Measurements from ENCODE around the gene TSPAN1. TPM values are rescaled to one million over a fixed set of nuclear protein-coding genes. Genes with fewer than 3 reads are reported as not detected.
"Not testable (repeated sequence)": the region's sequence is repeated elsewhere in the genome, so short reads cannot be mapped to it uniquely, and the experiment has no call there.

Gene TSPAN1
- total RNA-seq, 1 experiment from 2014 or later = not detected

- not testable (repeated sequence) for DNase-seq; H3K27ac ChIP-seq (ENCODE audit: low read length); H3K27me3 ChIP-seq (ENCODE audit: low read length); H2AFZ ChIP-seq (ENCODE audit: low read length); H3K4me3 ChIP-seq (ENCODE audit: low read length); H3K36me3 ChIP-seq (ENCODE audit: insufficient read depth, low read length); H3K9ac ChIP-seq (ENCODE audit: low read length); H3K9me2 ChIP-seq (replicated peaks; ENCODE audit: insufficient read depth, low read length); H4K20me1 ChIP-seq (ENCODE audit: insufficient read depth, low read depth, low read length); H3K9me3 ChIP-seq (ENCODE audit: low read length); H3K4me1 ChIP-seq (ENCODE audit: low read length); H3K4me2 ChIP-seq (ENCODE audit: low read depth, low read length, poor library complexity, severe bottlenecking); H3K79me2 ChIP-seq (ENCODE audit: low read length)
Measured at GRCh38 chr1:46223055-46223454, 48.2 kb downstream of the TSPAN1 start.

GRCh38 chr1:46223472-46223943, 48.6 kb downstream of the TSPAN1 start:
- Histone ChIP-seq H2AFZ (ENCODE audit: low read length) (0 out of 2 replicates have a peak overlapping the region, but pooled peaks have one; percentile 82), H3K9me3 (ENCODE audit: low read length) (no peaks in the 10 kb centered on the region), H3K79me2 (ENCODE audit: low read length) (no peaks in the 10 kb centered on the region), H3K9me2 (replicated peaks; ENCODE audit: insufficient read depth, low read length) (no peaks in the 10 kb centered on the region), H3K4me2 (ENCODE audit: low read depth, low read length, poor library complexity, severe bottlenecking) (no peak overlapping the region), H4K20me1 (ENCODE audit: insufficient read depth, low read depth, low read length) (no peaks in the 10 kb centered on the region), H3K27ac (ENCODE audit: low read length) (no peak overlapping the region), H3K27me3 (ENCODE audit: low read length) (no peaks in the 10 kb centered on the region), H3K4me1 (ENCODE audit: low read length) (peaks cover 3% of the 10 kb centered on the region; the same call in 1 of the 2 replicates), H3K4me3 (ENCODE audit: low read length) (no peak overlapping the region), H3K9ac (ENCODE audit: low read length) (0 out of 2 replicates have a peak overlapping the region, but pooled peaks have one; percentile 23), H3K36me3 (ENCODE audit: insufficient read depth, low read length) (no peaks in the 10 kb centered on the region)
- DNase-seq = peak; percentile 93

GRCh38 chr1:46224966-46225365, 50.1 kb downstream of the TSPAN1 start:
- H2AFZ ChIP-seq (ENCODE audit: low read length) = no peak overlapping the region
- H3K4me2 ChIP-seq (ENCODE audit: low read depth, low read length, poor library complexity, severe bottlenecking) = no peak overlapping the region
- no peaks in the 10 kb centered on the region for H3K27me3 ChIP-seq (ENCODE audit: low read length)
- no peaks in the 10 kb centered on the region for H3K79me2 ChIP-seq (ENCODE audit: low read length)
- no peaks in the 10 kb centered on the region for H4K20me1 ChIP-seq (ENCODE audit: insufficient read depth, low read depth, low read length)
- H3K4me3 ChIP-seq (ENCODE audit: low read length) = no peak overlapping the region
- H3K36me3 ChIP-seq (ENCODE audit: insufficient read depth, low read length) = no peaks in the 10 kb centered on the region
- H3K27ac ChIP-seq (ENCODE audit: low read length) = no peak overlapping the region
- no peaks in the 10 kb centered on the region for H3K9me2 ChIP-seq (replicated peaks; ENCODE audit: insufficient read depth, low read length)
- H3K9me3 ChIP-seq (ENCODE audit: low read length) = no peaks in the 10 kb centered on the region
- no peak overlapping the region for H3K9ac ChIP-seq (ENCODE audit: low read length)
- peaks cover 3% of the 10 kb centered on the region; the same call in 1 of the 2 replicates for H3K4me1 ChIP-seq (ENCODE audit: low read length)
- no peak for DNase-seq

GRCh38 chr1:46231231-46231630, 56.3 kb downstream of the TSPAN1 start:
- H3K4me3 ChIP-seq (ENCODE audit: low read length) = not testable (repeated sequence)

More at GRCh38 chr1:46231231-46231630, 56.3 kb downstream of the TSPAN1 start:
- H3K27me3 ChIP-seq (ENCODE audit: low read length); H3K4me2 ChIP-seq (ENCODE audit: low read depth, low read length, poor library complexity, severe bottlenecking); H4K20me1 ChIP-seq (ENCODE audit: insufficient read depth, low read depth, low read length); DNase-seq; H3K79me2 ChIP-seq (ENCODE audit: low read length); H3K27ac ChIP-seq (ENCODE audit: low read length); H3K9ac ChIP-seq (ENCODE audit: low read length); H3K9me3 ChIP-seq (ENCODE audit: low read length); H3K4me1 ChIP-seq (ENCODE audit: low read length); H3K36me3 ChIP-seq (ENCODE audit: insufficient read depth, low read length); H3K9me2 ChIP-seq (replicated peaks; ENCODE audit: insufficient read depth, low read length); H2AFZ ChIP-seq (ENCODE audit: low read length): not testable (repeated sequence)

Small RNA genes lying within 50 kb of the gene (small RNA-seq; reads per million reads assigned to genes)
- gene AL672043.1 = not detected

Other genes with a start within 250 kb of the TSPAN1 start
- 10.4 and 12.7 TPM in 2 replicates for gene PIK3R3, start 42.5 kb upstream of the TSPAN1 start, total RNA-seq (2014; rRNA removed; shearing (Covaris generic); ENCODE audit: low replicate concordance)
- not detected in 2 replicates for gene P3R3URF, start 1.4 kb downstream of the TSPAN1 start, total RNA-seq (2014; rRNA removed; shearing (Covaris generic); ENCODE audit: low replicate concordance)
- gene POMGNT1, start 23.3 kb downstream of the TSPAN1 start, total RNA-seq (2014; rRNA removed; shearing (Covaris generic); ENCODE audit: low replicate concordance) = 55.0 and 65.1 TPM in 2 replicates
- gene LURAP1, start 28.2 kb downstream of the TSPAN1 start, total RNA-seq (2014; rRNA removed; shearing (Covaris generic); ENCODE audit: low replicate concordance) = 0.25 TPM in 1 of 2 replicates, not detected in the other
- gene RAD54L, start 72.7 kb downstream of the TSPAN1 start, total RNA-seq (2014; rRNA removed; shearing (Covaris generic); ENCODE audit: low replicate concordance) = 10.5 and 18.0 TPM in 2 replicates
- gene LRRC41, start 128.5 kb downstream of the TSPAN1 start, total RNA-seq (2014; rRNA removed; shearing (Covaris generic); ENCODE audit: low replicate concordance) = 64.1 and 69.1 TPM in 2 replicates
- gene UQCRH, start 128.6 kb downstream of the TSPAN1 start, total RNA-seq (2014; rRNA removed; shearing (Covaris generic); ENCODE audit: low replicate concordance) = 455 and 533 TPM in 2 replicates
- 15.9 and 27.1 TPM in 2 replicates for gene NSUN4, start 165.7 kb downstream of the TSPAN1 start, total RNA-seq (2014; rRNA removed; shearing (Covaris generic); ENCODE audit: low replicate concordance)
- gene FAAH, start 219.2 kb downstream of the TSPAN1 start, total RNA-seq (2014; rRNA removed; shearing (Covaris generic); ENCODE audit: low replicate concordance) = 1.3 TPM in 1 of 2 replicates, not detected in the other